ENCODE data around the gene GNPDA2.

DNA sequence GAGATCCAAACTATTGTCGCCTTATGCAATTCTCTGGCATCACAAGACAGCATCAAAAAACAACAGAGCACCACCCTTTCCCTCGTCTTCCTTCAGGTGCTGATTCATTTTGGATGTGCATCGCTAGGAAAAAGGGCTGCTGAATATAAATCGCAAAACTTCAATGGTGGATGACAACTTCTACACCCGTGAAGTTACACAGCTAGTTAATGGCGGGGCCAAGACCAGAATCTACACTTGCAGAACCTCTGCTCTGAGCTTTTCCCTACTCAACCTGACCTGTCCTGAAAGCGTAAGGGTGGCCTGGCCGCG lies 674 bp downstream of the GNPDA2 start:
- TF ChIP-seq, protein P1, sequence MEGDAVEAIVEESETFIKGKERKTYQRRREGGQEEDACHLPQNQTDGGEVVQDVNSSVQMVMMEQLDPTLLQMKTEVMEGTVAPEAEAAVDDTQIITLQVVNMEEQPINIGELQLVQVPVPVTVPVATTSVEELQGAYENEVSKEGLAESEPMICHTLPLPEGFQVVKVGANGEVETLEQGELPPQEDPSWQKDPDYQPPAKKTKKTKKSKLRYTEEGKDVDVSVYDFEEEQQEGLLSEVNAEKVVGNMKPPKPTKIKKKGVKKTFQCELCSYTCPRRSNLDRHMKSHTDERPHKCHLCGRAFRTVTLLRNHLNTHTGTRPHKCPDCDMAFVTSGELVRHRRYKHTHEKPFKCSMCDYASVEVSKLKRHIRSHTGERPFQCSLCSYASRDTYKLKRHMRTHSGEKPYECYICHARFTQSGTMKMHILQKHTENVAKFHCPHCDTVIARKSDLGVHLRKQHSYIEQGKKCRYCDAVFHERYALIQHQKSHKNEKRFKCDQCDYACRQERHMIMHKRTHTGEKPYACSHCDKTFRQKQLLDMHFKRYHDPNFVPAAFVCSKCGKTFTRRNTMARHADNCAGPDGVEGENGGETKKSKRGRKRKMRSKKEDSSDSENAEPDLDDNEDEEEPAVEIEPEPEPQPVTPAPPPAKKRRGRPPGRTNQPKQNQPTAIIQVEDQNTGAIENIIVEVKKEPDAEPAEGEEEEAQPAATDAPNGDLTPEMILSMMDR (conservative IDR thresholded peaks at IDR 0.05) = no peak
- no peak for TF ChIP-seq ZFX (IDR thresholded peaks at IDR 0.05)
